NOMO-1 treated with DMSO at 0.1 percent for 48 hours (cell line): Measurements from ENCODE around the gene CXCL13.
A peak's percentile ranks its signal among the peaks of the same experiment; 100 is the strongest.
"Not testable (repeated sequence)": the region's sequence is repeated elsewhere in the genome, so short reads cannot be mapped to it uniquely, and the experiment has no call there.

Source experiments
- DNase-seq: peaks from one replicate; lab custom pipeline; 2025; ENCODE audit not compliant: unreplicated experiment; lab: John Stamatoyannopoulos, UW

Gene CXCL13

GRCh38 chr4:77605210-77605902 is at the start of gene CXCL13:
CXCL13 (plus strand) TSS chr4:77605820; CDS start chr4:77605866, 46 bp downstream.
- no peak for DNase-seq

- DNase-seq, result no peak
Observed at GRCh38 chr4:77560170-77560569, 45.5 kb upstream of the CXCL13 start.

GRCh38 chr4:77561720-77562119 is 43.9 kb upstream of the CXCL13 start:
- DNase-seq, result not testable (repeated sequence)

GRCh38 chr4:77564231-77564630 is 41.4 kb upstream of the CXCL13 start:
- DNase-seq, result no peak

- no peak for DNase-seq
Observed at GRCh38 chr4:77566148-77566547, 39.5 kb upstream of the CXCL13 start.

- no peak for DNase-seq
Observed at GRCh38 chr4:77567549-77567948, 38.1 kb upstream of the CXCL13 start.

GRCh38 chr4:77570508-77571214 is 35.0 kb upstream of the CXCL13 start:
- not testable (repeated sequence) for DNase-seq

- DNase-seq, result no peak
Observed at GRCh38 chr4:77576351-77576750, 29.3 kb upstream of the CXCL13 start.

- DNase-seq, result no peak
Observed at GRCh38 chr4:77578145-77578544, 27.5 kb upstream of the CXCL13 start.

- no peak for DNase-seq
Observed at GRCh38 chr4:77579406-77580076, 26.1 kb upstream of the CXCL13 start.

GRCh38 chr4:77581724-77582123 is 23.9 kb upstream of the CXCL13 start:
- DNase-seq, result no peak

GRCh38 chr4:77582156-77582555 is 23.5 kb upstream of the CXCL13 start:
- no peak for DNase-seq

- no peak for DNase-seq
Observed at GRCh38 chr4:77582711-77583110, 22.9 kb upstream of the CXCL13 start.

GRCh38 chr4:77586951-77587383 is 18.7 kb upstream of the CXCL13 start:
- peak; percentile 73 for DNase-seq

GRCh38 chr4:77590482-77590881 is 15.1 kb upstream of the CXCL13 start:
- no peak for DNase-seq

- DNase-seq, result no peak
Observed at GRCh38 chr4:77591532-77591931, 14.1 kb upstream of the CXCL13 start.

GRCh38 chr4:77593101-77593500 is 12.5 kb upstream of the CXCL13 start:
- no peak for DNase-seq

- DNase-seq, result no peak
Observed at GRCh38 chr4:77593993-77594392, 11.6 kb upstream of the CXCL13 start.

- no peak for DNase-seq
Observed at GRCh38 chr4:77595364-77595973, 10.2 kb upstream of the CXCL13 start.

GRCh38 chr4:77599378-77599777 is 6.2 kb upstream of the CXCL13 start:
- DNase-seq, result no peak
